B cell (primary cell): Measurements from ENCODE around the gene UTS2B. TPM values are rescaled to one million over a fixed set of nuclear protein-coding genes. Genes with fewer than 3 reads are reported as not detected.

Experiments used
- ATAC-seq: fragments of 200-7000 bp; cut with Tn5 transposase; one replicate; pipeline ENCODE4 v1.10.0; 2021; ENCODE audit warnings: low read depth, mild to moderate bottlenecking, moderate number of reproducible peaks, moderate library complexity
- CTCF ChIA-PET: fragments of 350-600 bp; sonication (Branson Sonifier 250); formaldehyde crosslinking; loops from one replicate; lab custom pipeline; 2021; ENCODE audit warnings: antibody characterized with exemption, inconsistent platforms; lab: Charles Lee
- POLR2A ChIA-PET: fragments of 350-600 bp; sonication (Branson Sonifier 250); formaldehyde crosslinking; loops from one replicate; lab custom pipeline; 2021; ENCODE audit warnings: antibody characterized with exemption; lab: Charles Lee
- DNase-seq: peaks from one replicate; pipeline ENCODE4 v3.0.0; 2013
- H2AFZ ChIP-seq: 2 replicates; pipeline ENCODE4 v1.6.1; 2012; ENCODE audit warnings: mild to moderate bottlenecking, low read depth, low read length; ENCODE audit not compliant: insufficient read depth, poor library complexity, severe bottlenecking
- H3K27ac ChIP-seq, 2 donors: 1 replicate in 1 of 2; 2 replicates in 1 of 2; pipeline ENCODE4 v1.5.1; 2012 to 2013; ENCODE audit warnings: low read length in 2 of 2, mild to moderate bottlenecking in 2 of 2, moderate library complexity in 1 of 2
- H3K27me3 ChIP-seq, 4 experiments: fragments of 200-600 bp in 1 of 4; sonication (generic) in 1 of 4; replicated peaks in 1 of 4; 1 replicate in 2 of 4; 2 replicates in 2 of 4; pipeline versions ENCODE4 v1.6.1 to v1.7.0; 2013 to 2016; ENCODE audit warnings: low read length in 3 of 4, mild to moderate bottlenecking in 2 of 4, mixed read lengths in 1 of 4, moderate library complexity in 1 of 4; ENCODE audit not compliant: insufficient read depth in 4 of 4, control insufficient read depth in 3 of 4; ENCODE audit errors: control extremely low read depth in 1 of 4
- H3K36me3 ChIP-seq, 2 experiments: replicated peaks in 1 of 2; 1 replicate in 1 of 2; 2 replicates in 1 of 2; pipeline versions ENCODE4 v1.6.1 to v1.7.1; 2013; ENCODE audit warnings: low read length in 1 of 2; ENCODE audit not compliant: insufficient read depth in 2 of 2, control insufficient read depth in 1 of 2; ENCODE audit errors: control extremely low read depth in 1 of 2, extremely low read depth in 1 of 2
- H3K4me1 ChIP-seq, 2 donors: fragments of 200-600 bp in 1 of 2; sonication (generic) in 1 of 2; 1 replicate in 1 of 2; 2 replicates in 1 of 2; pipeline versions ENCODE4 v1.5.1 to v1.6.1; 2013 to 2017; ENCODE audit warnings: low read length in 2 of 2; ENCODE audit not compliant: control insufficient read depth in 2 of 2, insufficient read depth in 2 of 2
- H3K4me2 ChIP-seq: replicated peaks from 2 replicates; pipeline ENCODE3; 2012; ENCODE audit warnings: mild to moderate bottlenecking, low read depth, low read length; ENCODE audit not compliant: poor library complexity, severe bottlenecking
- H3K4me3 ChIP-seq, 5 experiments: fragments of 200-600 bp in 1 of 5; sonication (generic) in 1 of 5; 1 replicate in 3 of 5; 2 replicates in 2 of 5; pipeline versions ENCODE4 v1.5.1 to v1.7.0; 2011 to 2016; ENCODE audit warnings: low read length in 4 of 5, mild to moderate bottlenecking in 4 of 5, low read depth in 2 of 5, control low read depth in 1 of 5, moderate library complexity in 1 of 5; ENCODE audit not compliant: insufficient read depth in 1 of 5; ENCODE audit errors: control extremely low read depth in 1 of 5, extremely low read depth in 1 of 5
- H3K79me2 ChIP-seq: fragments of 200-600 bp; sonication (generic); one replicate; pipeline ENCODE4 v1.6.0; 2016; ENCODE audit warnings: low read length; ENCODE audit not compliant: control insufficient read depth, insufficient read depth
- H3K9ac ChIP-seq: fragments of 200-600 bp; sonication (generic); 2 replicates; pipeline ENCODE4 v1.6.1; 2017; ENCODE audit warnings: mild to moderate bottlenecking, low read length, moderate library complexity
- H3K9me3 ChIP-seq, 3 donors: one replicate each; pipeline versions ENCODE4 v1.6.1 to v1.7.1; 2013; ENCODE audit warnings: low read length in 2 of 3; ENCODE audit not compliant: control insufficient read depth in 2 of 3, insufficient read depth in 1 of 3; ENCODE audit errors: control extremely low read depth in 1 of 3
- H4K20me1 ChIP-seq: 2 replicates; pipeline ENCODE4 v1.6.0; 2012; ENCODE audit warnings: mild to moderate bottlenecking, low read length; ENCODE audit not compliant: insufficient read depth, control insufficient read depth, poor library complexity, severe bottlenecking
- H3K27ac Mint-ChIP-seq: one replicate; pipeline ENCODE4 v1.8.0; 2021; ENCODE audit warnings: mixed read lengths
- H3K27me3 Mint-ChIP-seq: one replicate; pipeline ENCODE4 v1.8.0; 2021; ENCODE audit warnings: mixed read lengths
- H3K4me1 Mint-ChIP-seq: one replicate; pipeline ENCODE4 v1.8.0; 2021; ENCODE audit warnings: mixed read lengths
- H3K4me3 Mint-ChIP-seq: one replicate; pipeline ENCODE4 v1.8.0; 2021; ENCODE audit warnings: mixed read lengths
- H3K9me3 Mint-ChIP-seq: one replicate; pipeline ENCODE4 v1.8.0; 2022; ENCODE audit warnings: mixed read lengths; ENCODE audit not compliant: insufficient read depth
- EZH2 ChIP-seq: IDR thresholded peaks from 2 replicates; pipeline ENCODE4 v1.6.1; 2012; ENCODE audit warnings: borderline replicate concordance, low read depth, mild to moderate bottlenecking, moderate library complexity, low read length; ENCODE audit not compliant: insufficient read depth, poor library complexity, severe bottlenecking
- WGBS: methylation state at CpG from one replicate; pipeline ENCODE4 v1.1.5; 2013; ENCODE audit warnings: missing lambda C conversion rate; ENCODE audit not compliant: insufficient coverage; 5-methylcytosine and 5-hydroxymethylcytosine counted together
- intact Hi-C: fragments of 100-400 bp; cut with micrococcal nuclease; formaldehyde crosslinking; loops from one replicate; pipeline ENCODE4 v1.10.0; 2022
- polyA plus RNA-seq: library from polyadenylated mRNA; depleted of rRNA; stranded (reverse); fragments of >200 nt; gene quantifications from 2 replicates; pipeline ENCODE4 v1.2.3, GENCODE V29; 2012
- total RNA-seq, 2 donors: library from RNA; stranded (reverse); fragments of 120-200 nt in 1 of 2; gene quantifications; 1 replicate in 1 of 2; 2 replicates in 1 of 2; pipeline versions ENCODE4 v1.2.3 to v1.2.4, GENCODE V29; 2013 to 2022
- TF ChIP-seq, protein P1 (sequence below): fragments of 200-600 bp; IDR thresholded peaks from one replicate; pipeline ENCODE4 v1.8.0; 2022; ENCODE audit warnings: antibody characterized with exemption, mild to moderate bottlenecking

Gene UTS2B
- total and polyA plus RNA-seq, 2 donors (not counting 1 experiment from before 2014, with no cell fraction given): 1.8 to 2.0 TPM

DNA sequence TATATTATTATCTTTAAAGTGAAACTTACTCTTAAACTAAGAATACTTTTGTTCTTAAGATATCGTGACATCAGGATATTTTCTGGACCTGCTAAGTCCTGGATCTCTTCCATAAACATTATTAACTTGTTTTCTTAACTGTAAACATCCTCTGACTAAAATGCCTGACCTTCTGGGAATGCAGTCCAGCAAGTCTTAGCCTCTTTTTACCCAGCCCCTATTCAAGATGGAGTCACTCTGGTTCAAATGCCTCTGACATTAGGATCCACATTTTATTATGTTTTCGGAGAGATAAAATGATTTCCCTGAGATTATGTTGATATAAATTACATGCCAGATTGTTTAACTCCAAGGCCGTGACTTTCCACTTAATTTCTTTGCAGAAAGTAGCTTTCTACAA lies 93.7 kb downstream of the UTS2B start:
- H3K79me2 ChIP-seq: no peaks in the 10 kb centered on the region
- H4K20me1 ChIP-seq: no peaks in the 10 kb centered on the region
- TF ChIP-seq, protein P1, sequence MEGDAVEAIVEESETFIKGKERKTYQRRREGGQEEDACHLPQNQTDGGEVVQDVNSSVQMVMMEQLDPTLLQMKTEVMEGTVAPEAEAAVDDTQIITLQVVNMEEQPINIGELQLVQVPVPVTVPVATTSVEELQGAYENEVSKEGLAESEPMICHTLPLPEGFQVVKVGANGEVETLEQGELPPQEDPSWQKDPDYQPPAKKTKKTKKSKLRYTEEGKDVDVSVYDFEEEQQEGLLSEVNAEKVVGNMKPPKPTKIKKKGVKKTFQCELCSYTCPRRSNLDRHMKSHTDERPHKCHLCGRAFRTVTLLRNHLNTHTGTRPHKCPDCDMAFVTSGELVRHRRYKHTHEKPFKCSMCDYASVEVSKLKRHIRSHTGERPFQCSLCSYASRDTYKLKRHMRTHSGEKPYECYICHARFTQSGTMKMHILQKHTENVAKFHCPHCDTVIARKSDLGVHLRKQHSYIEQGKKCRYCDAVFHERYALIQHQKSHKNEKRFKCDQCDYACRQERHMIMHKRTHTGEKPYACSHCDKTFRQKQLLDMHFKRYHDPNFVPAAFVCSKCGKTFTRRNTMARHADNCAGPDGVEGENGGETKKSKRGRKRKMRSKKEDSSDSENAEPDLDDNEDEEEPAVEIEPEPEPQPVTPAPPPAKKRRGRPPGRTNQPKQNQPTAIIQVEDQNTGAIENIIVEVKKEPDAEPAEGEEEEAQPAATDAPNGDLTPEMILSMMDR: no peak
- no peak for TF ChIP-seq EZH2
- H3K9me3 ChIP-seq: no peaks in the 10 kb centered on the region
- Mint-ChIP-seq H3K9me3 (no peaks in the 10 kb centered on the region), H3K4me1 (peaks cover 34% of the 10 kb centered on the region), H3K27ac (no peak overlapping the region), H3K27me3 (no peaks in the 10 kb centered on the region), H3K4me3 (no peak overlapping the region)
- no peaks in the 10 kb centered on the region for H3K27me3 ChIP-seq
- H3K4me3 ChIP-seq: no peak overlapping the region
- no peak overlapping the region for H3K9ac ChIP-seq
- intact Hi-C loops: no loop called here
- WGBS: no CpG with 5 or more reads among the region's 3 CpGs
- H3K4me1 ChIP-seq: peaks cover 0 to 16% of the 10 kb centered on the region in 2 donors
- CTCF ChIA-PET: no interaction called here
- no peaks in the 10 kb centered on the region for H3K36me3 ChIP-seq
- no peak for DNase-seq
- POLR2A ChIA-PET: no interaction called here
- ATAC-seq: no peak
- H3K4me2 ChIP-seq: no peak overlapping the region
- no peak overlapping the region for H3K27ac ChIP-seq
- H2AFZ ChIP-seq: no peak overlapping the region

DNA sequence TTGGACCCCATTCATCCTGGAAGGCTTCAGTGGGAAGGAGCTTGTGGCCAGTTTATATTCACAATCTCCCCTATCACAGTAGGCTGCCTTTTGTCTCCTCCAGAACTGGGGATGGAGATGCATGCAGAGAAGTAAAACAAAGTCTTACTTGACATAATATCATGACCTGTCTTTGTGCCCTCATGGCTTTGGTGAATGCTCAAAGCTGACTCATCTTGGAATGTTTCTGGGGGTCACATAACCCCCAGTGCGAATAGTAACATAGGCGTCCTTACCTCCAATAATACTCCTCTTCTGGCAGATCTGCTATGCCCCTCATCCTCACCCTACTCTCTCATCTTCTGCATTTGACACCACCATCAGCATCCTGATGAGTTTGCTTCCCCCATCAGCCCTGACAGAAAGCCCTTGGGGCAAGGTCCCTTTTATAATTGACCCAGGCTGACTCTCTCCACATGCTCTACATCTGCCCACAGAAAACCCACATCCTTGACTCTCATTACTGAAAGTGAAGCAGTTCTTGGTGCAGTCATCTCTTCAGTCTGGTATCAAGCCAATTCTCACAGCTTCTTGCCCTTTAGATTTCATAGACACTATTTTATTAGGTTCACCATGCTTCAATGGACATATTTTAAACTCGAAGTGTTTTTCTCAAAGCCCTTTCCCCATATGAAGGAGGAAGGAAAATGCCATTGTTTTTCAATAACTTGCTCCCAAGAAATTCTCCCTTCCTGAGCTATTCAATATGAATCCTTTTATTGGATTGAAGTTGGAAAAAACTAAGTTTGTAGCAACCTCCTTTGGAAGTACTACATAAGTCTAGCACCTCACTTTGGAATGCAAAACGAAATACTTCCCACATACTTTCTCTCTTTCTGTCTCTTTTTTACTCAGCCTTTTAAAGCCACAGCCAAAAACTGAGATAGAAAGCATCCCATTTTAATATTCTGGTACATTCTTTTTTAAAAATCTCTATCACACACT lies 94.7 kb downstream of the UTS2B start:
- H3K9ac ChIP-seq: no peak overlapping the region
- H3K36me3 ChIP-seq: no peaks in the 10 kb centered on the region
- no peaks in the 10 kb centered on the region for H3K9me3 ChIP-seq
- no peak for TF ChIP-seq EZH2
- TF ChIP-seq, protein P1: no peak
- no peaks in the 10 kb centered on the region for H4K20me1 ChIP-seq
- POLR2A ChIA-PET: no interaction called here
- H3K27ac ChIP-seq: no peak overlapping the region
- Mint-ChIP-seq H3K9me3 (no peaks in the 10 kb centered on the region), H3K4me1 (peaks cover 34% of the 10 kb centered on the region), H3K27ac (no peak overlapping the region), H3K27me3 (no peaks in the 10 kb centered on the region), H3K4me3 (peak overlapping the region; percentile 4)
- no peak overlapping the region for H2AFZ ChIP-seq
- 75% methylated on average over 3 of the region's 4 CpGs for WGBS
- intact Hi-C loops: no loop called here
- H3K79me2 ChIP-seq: no peaks in the 10 kb centered on the region
- H3K4me2 ChIP-seq: no peak overlapping the region
- no peak overlapping the region for H3K4me3 ChIP-seq
- H3K27me3 ChIP-seq: no peaks in the 10 kb centered on the region
- ATAC-seq: peak; percentile 63
- H3K4me1 ChIP-seq: peaks cover 0 to 16% of the 10 kb centered on the region in 2 donors
- peak; percentile 21 for DNase-seq
- CTCF ChIA-PET: interaction anchor here (0.7 kb wide), 1 partner anchor 9 kb away, joined by 3 read pairs; no protein-coding TSS in a partner anchor
